ENCODE measurements around the gene PRRX1.

PRRX1 gene

DNA sequence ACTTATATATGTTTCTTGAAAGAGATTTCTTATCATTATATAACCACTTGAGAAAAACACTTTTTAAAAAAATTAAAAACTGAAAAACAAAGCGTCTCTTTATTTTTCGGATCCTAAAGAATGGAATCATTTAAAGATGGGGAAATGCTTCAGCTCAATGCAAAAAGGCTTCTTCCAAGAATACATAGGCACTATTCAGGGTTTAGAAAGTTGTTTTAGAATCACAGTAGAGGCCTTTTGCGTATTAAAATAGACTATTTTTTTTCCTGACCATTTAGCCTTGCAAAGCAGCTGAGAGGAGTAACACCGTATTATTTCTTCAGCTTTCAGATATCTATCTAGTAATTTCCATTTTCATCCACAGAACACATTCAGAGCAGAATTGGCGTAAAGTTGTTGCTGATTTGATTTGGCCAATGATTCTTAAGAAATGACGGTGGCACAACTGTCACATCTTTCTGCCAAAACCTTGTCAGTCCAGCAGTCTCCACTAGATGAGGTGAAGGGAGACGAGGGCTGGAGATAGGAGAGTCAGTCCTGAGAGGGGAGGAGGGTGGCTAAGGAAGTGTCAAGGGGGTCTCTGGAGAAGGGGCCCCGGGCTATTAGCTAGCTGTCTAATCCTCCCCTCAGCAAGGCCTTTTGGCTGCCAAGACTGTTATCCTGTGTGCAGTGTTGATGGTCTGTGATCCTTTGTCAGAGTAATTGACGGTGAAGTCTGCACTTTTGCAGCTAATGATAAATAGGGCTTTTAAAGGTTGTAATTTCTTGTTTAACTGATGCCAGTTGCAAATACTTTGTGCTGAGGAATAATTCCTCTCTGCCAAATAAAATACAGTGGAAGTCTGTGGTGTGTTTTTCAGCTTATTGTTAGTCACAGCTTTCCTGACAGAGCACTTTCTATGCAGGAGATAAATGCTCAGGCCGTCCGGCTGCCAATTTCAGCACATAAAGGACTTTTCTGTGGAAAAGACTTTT, 34.7 kb downstream of the PRRX1 start:
- no peak overlapping the region for H3K4me3 ChIP-seq (ENCODE audit: low read depth, low read length)
- no peak overlapping the region for H3K9ac ChIP-seq
- no peaks in the 10 kb centered on the region for H3K27me3 ChIP-seq (ENCODE audit: control insufficient read depth, insufficient read depth, low read length)
- H3K36me3 ChIP-seq (ENCODE audit: control insufficient read depth, insufficient read depth, low read length): no peaks in the 10 kb centered on the region
- TF ChIP-seq, protein P1, sequence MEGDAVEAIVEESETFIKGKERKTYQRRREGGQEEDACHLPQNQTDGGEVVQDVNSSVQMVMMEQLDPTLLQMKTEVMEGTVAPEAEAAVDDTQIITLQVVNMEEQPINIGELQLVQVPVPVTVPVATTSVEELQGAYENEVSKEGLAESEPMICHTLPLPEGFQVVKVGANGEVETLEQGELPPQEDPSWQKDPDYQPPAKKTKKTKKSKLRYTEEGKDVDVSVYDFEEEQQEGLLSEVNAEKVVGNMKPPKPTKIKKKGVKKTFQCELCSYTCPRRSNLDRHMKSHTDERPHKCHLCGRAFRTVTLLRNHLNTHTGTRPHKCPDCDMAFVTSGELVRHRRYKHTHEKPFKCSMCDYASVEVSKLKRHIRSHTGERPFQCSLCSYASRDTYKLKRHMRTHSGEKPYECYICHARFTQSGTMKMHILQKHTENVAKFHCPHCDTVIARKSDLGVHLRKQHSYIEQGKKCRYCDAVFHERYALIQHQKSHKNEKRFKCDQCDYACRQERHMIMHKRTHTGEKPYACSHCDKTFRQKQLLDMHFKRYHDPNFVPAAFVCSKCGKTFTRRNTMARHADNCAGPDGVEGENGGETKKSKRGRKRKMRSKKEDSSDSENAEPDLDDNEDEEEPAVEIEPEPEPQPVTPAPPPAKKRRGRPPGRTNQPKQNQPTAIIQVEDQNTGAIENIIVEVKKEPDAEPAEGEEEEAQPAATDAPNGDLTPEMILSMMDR (IDR thresholded peaks at IDR 0.05): no peak
- no peak overlapping the region for H3K27ac ChIP-seq
- H2AFZ ChIP-seq: no peak overlapping the region
- no peaks in the 10 kb centered on the region for H3K9me3 ChIP-seq (ENCODE audit: control insufficient read depth, low read length)
- H3K4me2 ChIP-seq (ENCODE audit: low read length): no peak overlapping the region
- H3K79me2 ChIP-seq: no peaks in the 10 kb centered on the region
- no peaks in the 10 kb centered on the region for H3K4me1 ChIP-seq

DNA sequence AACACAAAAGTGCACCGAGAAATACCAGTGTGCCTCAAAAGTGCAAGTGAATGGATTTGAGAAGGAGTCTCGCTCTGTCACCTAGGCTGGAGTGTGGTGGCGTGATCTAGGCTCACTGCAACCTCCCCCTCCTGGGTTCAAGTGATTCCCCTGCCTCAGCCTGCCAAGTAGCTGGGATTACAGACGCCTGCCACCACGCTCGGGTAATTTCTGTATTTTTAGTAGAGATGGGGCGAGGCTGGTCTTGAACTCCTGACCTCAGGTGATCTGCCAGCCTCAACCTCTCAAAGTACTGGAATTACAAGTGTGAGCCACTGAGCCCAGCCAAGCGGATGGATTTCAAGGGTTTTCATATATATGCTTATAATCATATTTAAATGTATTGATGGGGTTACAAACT, 35.8 kb downstream of the PRRX1 start:
- H3K4me2 ChIP-seq (ENCODE audit: low read length): no peak overlapping the region
- H3K9ac ChIP-seq: no peak overlapping the region
- H3K27ac ChIP-seq: no peak overlapping the region
- no peak overlapping the region for H3K4me3 ChIP-seq (ENCODE audit: low read depth, low read length)
- no peaks in the 10 kb centered on the region for H3K27me3 ChIP-seq (ENCODE audit: control insufficient read depth, insufficient read depth, low read length)
- H3K79me2 ChIP-seq: no peaks in the 10 kb centered on the region
- H2AFZ ChIP-seq: no peak overlapping the region
- TF ChIP-seq, protein P1 (IDR thresholded peaks at IDR 0.05): no peak
- no peaks in the 10 kb centered on the region for H3K36me3 ChIP-seq (ENCODE audit: control insufficient read depth, insufficient read depth, low read length)
- H3K9me3 ChIP-seq (ENCODE audit: control insufficient read depth, low read length): no peaks in the 10 kb centered on the region
- H3K4me1 ChIP-seq: no peaks in the 10 kb centered on the region

- Histone ChIP-seq H3K4me1 (no peaks in the 10 kb centered on the region), H2AFZ (no peak overlapping the region), H3K36me3 (ENCODE audit: control insufficient read depth, insufficient read depth, low read length) (no peaks in the 10 kb centered on the region), H3K27me3 (ENCODE audit: control insufficient read depth, insufficient read depth, low read length) (no peaks in the 10 kb centered on the region), H3K9ac (no peak overlapping the region), H3K4me3 (ENCODE audit: low read depth, low read length) (no peak overlapping the region), H3K4me2 (ENCODE audit: low read length) (no peak overlapping the region), H3K9me3 (ENCODE audit: control insufficient read depth, low read length) (no peaks in the 10 kb centered on the region), H3K27ac (no peak overlapping the region), H3K79me2 (no peaks in the 10 kb centered on the region)
- TF ChIP-seq, protein P1 (IDR thresholded peaks at IDR 0.05): no peak
These were observed 37.1 kb downstream of the PRRX1 start for GRCh38 chr1:170700842-170701615.

DNA sequence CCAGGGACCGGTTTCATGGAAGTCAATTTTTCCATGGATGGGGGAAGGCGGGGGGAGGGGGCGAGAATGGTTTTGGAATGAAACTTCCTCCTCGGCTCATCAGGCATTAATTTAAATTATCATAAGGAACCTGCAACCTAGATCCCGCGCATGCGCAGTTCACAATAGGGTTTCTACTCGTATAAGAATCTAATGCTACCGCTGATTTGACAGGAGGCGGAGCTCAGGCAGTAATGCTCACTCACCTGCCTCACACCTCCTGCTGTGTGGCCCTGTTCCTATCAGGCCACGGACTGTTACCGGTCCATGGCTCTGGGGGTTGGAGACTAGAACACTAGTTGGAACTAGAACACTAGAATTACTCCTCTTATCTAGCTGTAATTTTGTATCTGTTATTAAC, 38.0 kb downstream of the PRRX1 start:
- Histone ChIP-seq H3K4me2 (ENCODE audit: low read length) (no peak overlapping the region), H3K4me1 (no peaks in the 10 kb centered on the region), H2AFZ (no peak overlapping the region), H3K79me2 (no peaks in the 10 kb centered on the region), H3K36me3 (ENCODE audit: control insufficient read depth, insufficient read depth, low read length) (no peaks in the 10 kb centered on the region), H3K27me3 (ENCODE audit: control insufficient read depth, insufficient read depth, low read length) (no peaks in the 10 kb centered on the region), H3K4me3 (ENCODE audit: low read depth, low read length) (no peak overlapping the region), H3K9me3 (ENCODE audit: control insufficient read depth, low read length) (no peaks in the 10 kb centered on the region), H3K9ac (no peak overlapping the region), H3K27ac (no peak overlapping the region)
- TF ChIP-seq, protein P1 (IDR thresholded peaks at IDR 0.05): no peak
